Activated T-helper 2 cell treated with anti-CD3 and anti-CD28 coated beads, Interferon-gamma antibody, Interleukin-2, Interleukin-4, amounts not matched to agents 10 μg/mL and 5 μg/mL and 100 μg/mL, durations not matched to agents 14 hours and 24 hours and 36 hours (primary cell): ENCODE data around the gene BICD2. TPM values are rescaled to one million over a fixed set of nuclear protein-coding genes. Genes with fewer than 3 reads are reported as not detected.

Experiments used
- DNase-seq: peaks from one replicate; pipeline ENCODE4 v3.0.0; 2021; ENCODE audit warnings: low spot score
- H3K27ac Mint-ChIP-seq: one replicate; pipeline ENCODE4 v1.8.0; 2021; ENCODE audit warnings: mixed read lengths
- H3K27me3 Mint-ChIP-seq: one replicate; pipeline ENCODE4 v1.8.0; 2021; ENCODE audit warnings: low read depth, mixed read lengths
- H3K36me3 Mint-ChIP-seq: one replicate; pipeline ENCODE4 v1.8.0; 2021; ENCODE audit warnings: low read depth, mixed read lengths
- H3K4me1 Mint-ChIP-seq: one replicate; pipeline ENCODE4 v1.8.0; 2021; ENCODE audit warnings: low read depth, mixed read lengths
- H3K4me3 Mint-ChIP-seq: one replicate; pipeline ENCODE4 v1.8.0; 2021; ENCODE audit warnings: low read depth, mild to moderate bottlenecking, moderate library complexity, mixed read lengths
- H3K9me3 Mint-ChIP-seq: one replicate; pipeline ENCODE4 v1.8.0; 2021; ENCODE audit warnings: mixed read lengths
- intact Hi-C: fragments of 100-400 bp; cut with micrococcal nuclease; formaldehyde crosslinking; loops from one replicate; pipeline ENCODE4 v1.15.1; 2023
- total RNA-seq: library from RNA; stranded (reverse); gene quantifications from 2 replicates; pipeline ENCODE4 v1.2.3, GENCODE V29; 2022

Gene BICD2
- total RNA-seq, 1 donor from 2014 or later = 23.6 TPM

DNA sequence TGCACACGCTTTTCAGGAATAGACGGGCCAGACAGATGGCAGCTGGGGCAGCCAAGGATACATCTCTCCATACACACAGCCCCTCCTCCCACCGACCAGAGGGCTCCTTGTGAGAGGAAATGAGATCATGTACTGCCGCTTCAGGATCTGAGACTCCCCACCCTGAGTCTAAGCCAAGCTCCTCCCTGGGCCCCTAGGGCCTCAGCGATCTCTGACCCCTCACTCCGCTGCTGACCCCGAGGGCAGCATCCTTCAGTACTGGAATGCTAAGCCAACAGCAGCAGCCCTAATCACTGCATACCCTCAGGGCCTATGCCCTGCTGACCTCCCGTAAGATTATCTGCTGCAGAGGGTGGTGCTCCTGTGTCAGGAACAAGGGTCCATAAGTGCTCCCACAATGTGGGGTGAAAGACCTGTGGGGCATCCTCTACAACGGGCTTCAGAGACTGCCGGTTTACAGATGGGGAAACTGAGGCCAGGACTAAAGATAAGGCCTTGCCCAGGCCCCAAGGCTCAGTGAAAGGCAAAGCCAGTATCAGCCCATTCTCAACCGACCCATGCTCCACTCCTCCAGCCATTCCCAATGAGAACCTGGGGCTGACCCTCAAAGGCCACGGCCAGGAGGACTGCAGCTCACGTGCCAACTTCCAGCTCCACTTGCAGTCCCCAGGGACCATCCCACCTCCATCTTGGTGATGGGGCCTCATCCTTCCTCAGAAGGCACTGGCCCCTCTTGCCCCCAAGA lies 37.5 kb downstream of the BICD2 start:
- DNase-seq = no peak
- intact Hi-C loops = no loop called here
- Mint-ChIP-seq H3K36me3 (peaks cover 13% of the 10 kb centered on the region), H3K27me3 (no peaks in the 10 kb centered on the region), H3K4me1 (peaks cover 7% of the 10 kb centered on the region), H3K27ac (no peak overlapping the region), H3K9me3 (no peaks in the 10 kb centered on the region), H3K4me3 (no peak overlapping the region)

GRCh38 chr9:92726348-92726747 lies 38.3 kb downstream of the BICD2 start:
- DNase-seq = no peak
- H3K27ac Mint-ChIP-seq = no peak overlapping the region
- H3K4me3 Mint-ChIP-seq = no peak overlapping the region

DNA sequence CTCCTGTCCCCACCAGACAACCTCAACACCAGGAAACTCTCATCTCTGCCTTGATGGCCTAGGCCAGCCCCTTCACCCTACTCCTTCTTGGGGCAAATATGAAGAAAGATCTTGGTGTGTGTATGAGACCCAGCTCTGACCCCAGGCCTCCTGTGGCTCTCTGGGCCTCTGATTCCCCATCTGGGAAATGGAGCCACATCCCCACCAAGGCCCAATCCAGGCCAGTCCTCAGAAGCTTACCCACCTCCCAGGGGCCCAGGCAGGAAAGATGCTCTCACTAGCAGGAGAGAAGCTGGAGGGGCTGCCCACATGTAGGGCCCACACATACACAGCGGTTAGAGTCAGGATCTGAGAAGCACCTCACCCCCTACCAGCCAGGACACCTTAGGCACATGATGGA lies 38.9 kb downstream of the BICD2 start:
- peaks cover 16% of the 10 kb centered on the region for H3K36me3 Mint-ChIP-seq
- no peak for DNase-seq
- no peak overlapping the region for H3K27ac Mint-ChIP-seq
- no peaks in the 10 kb centered on the region for H3K9me3 Mint-ChIP-seq
- H3K27me3 Mint-ChIP-seq = no peaks in the 10 kb centered on the region
- H3K4me1 Mint-ChIP-seq = peaks cover 5% of the 10 kb centered on the region
- intact Hi-C loops = no loop called here
- H3K4me3 Mint-ChIP-seq = no peak overlapping the region

More at GRCh38 chr9:92726348-92726747, 38.3 kb downstream of the BICD2 start:
- Mint-ChIP-seq H3K36me3 (peaks cover 16% of the 10 kb centered on the region), H3K9me3 (no peaks in the 10 kb centered on the region), H3K4me1 (peaks cover 5% of the 10 kb centered on the region), H3K27me3 (no peaks in the 10 kb centered on the region)
- intact Hi-C loops = no loop called here

DNA sequence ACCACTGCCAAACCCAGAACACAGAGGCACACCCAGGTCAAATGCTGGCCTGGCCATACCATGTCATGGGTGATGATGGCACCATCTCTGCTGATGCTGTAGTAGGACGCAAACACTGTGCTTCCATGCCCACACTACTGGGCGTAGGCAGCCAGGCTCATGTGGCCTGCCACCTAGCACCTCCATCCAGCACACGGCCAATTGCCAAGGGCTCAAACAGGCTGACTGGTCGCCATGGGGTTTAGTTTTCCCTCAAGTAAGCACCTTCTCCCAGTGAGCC lies 39.4 kb downstream of the BICD2 start:
- H3K27ac Mint-ChIP-seq = no peak overlapping the region
- H3K27me3 Mint-ChIP-seq = no peaks in the 10 kb centered on the region
- intact Hi-C loops = no loop called here
- no peak overlapping the region for H3K4me3 Mint-ChIP-seq
- no peak for DNase-seq
- H3K9me3 Mint-ChIP-seq = no peaks in the 10 kb centered on the region
- H3K4me1 Mint-ChIP-seq = peaks cover 5% of the 10 kb centered on the region
- H3K36me3 Mint-ChIP-seq = peaks cover 21% of the 10 kb centered on the region

DNA sequence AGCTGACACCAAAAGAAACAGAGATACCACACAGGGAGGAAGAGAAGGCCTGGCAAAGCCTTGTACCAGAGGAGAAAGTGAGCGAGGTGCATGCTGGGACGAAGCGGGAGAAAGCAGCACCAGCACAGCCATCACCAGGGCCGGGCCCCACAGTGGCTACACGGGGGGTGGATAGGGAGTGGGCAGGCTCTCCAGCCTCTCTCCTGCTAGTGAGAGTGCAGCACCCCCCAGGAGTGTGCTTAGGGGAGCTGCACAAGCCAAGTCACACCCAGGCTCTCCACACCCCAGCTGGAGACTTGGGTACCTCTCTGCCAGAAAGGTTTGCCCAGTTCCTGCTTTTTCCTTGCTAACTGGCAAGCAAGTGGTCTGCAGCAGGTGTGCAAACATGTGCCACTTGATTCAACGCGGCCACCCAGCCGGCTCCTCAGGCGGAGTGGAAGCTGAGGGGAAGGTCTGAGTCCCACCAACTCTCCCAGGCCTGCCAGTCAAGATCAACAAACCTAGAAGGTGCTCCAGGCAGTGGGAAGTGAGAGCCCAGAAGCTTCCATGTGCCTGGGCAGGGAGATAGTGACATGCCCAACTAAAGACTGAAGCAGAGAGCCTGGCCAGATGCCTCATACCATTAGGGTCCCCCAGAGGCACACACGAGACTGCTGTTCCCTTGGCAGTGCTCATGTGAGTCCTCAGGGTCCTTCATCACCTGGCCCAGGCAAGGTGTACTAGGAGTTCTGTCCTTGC lies 39.9 kb downstream of the BICD2 start:
- no peaks in the 10 kb centered on the region for H3K9me3 Mint-ChIP-seq
- DNase-seq = no peak
- H3K4me3 Mint-ChIP-seq = no peak overlapping the region
- no peaks in the 10 kb centered on the region for H3K27me3 Mint-ChIP-seq
- H3K4me1 Mint-ChIP-seq = peaks cover 5% of the 10 kb centered on the region
- H3K36me3 Mint-ChIP-seq = peaks cover 25% of the 10 kb centered on the region
- intact Hi-C loops = no loop called here
- H3K27ac Mint-ChIP-seq = no peak overlapping the region

- Mint-ChIP-seq H3K27me3 (no peaks in the 10 kb centered on the region), H3K27ac (no peak overlapping the region), H3K4me3 (no peak overlapping the region), H3K9me3 (no peaks in the 10 kb centered on the region), H3K36me3 (peaks cover 31% of the 10 kb centered on the region), H3K4me1 (peaks cover 5% of the 10 kb centered on the region)
- intact Hi-C loops = no loop called here
- DNase-seq = no peak
Observed at GRCh38 chr9:92723801-92724323, 40.8 kb downstream of the BICD2 start.

- H3K27ac Mint-ChIP-seq = no peak overlapping the region
- peaks cover 5% of the 10 kb centered on the region for H3K4me1 Mint-ChIP-seq
- no peak for DNase-seq
- no peaks in the 10 kb centered on the region for H3K9me3 Mint-ChIP-seq
- no peaks in the 10 kb centered on the region for H3K27me3 Mint-ChIP-seq
- no peak overlapping the region for H3K4me3 Mint-ChIP-seq
- intact Hi-C loops = no loop called here
- H3K36me3 Mint-ChIP-seq = peaks cover 32% of the 10 kb centered on the region
Observed at GRCh38 chr9:92723299-92723625, 41.4 kb downstream of the BICD2 start.

DNA sequence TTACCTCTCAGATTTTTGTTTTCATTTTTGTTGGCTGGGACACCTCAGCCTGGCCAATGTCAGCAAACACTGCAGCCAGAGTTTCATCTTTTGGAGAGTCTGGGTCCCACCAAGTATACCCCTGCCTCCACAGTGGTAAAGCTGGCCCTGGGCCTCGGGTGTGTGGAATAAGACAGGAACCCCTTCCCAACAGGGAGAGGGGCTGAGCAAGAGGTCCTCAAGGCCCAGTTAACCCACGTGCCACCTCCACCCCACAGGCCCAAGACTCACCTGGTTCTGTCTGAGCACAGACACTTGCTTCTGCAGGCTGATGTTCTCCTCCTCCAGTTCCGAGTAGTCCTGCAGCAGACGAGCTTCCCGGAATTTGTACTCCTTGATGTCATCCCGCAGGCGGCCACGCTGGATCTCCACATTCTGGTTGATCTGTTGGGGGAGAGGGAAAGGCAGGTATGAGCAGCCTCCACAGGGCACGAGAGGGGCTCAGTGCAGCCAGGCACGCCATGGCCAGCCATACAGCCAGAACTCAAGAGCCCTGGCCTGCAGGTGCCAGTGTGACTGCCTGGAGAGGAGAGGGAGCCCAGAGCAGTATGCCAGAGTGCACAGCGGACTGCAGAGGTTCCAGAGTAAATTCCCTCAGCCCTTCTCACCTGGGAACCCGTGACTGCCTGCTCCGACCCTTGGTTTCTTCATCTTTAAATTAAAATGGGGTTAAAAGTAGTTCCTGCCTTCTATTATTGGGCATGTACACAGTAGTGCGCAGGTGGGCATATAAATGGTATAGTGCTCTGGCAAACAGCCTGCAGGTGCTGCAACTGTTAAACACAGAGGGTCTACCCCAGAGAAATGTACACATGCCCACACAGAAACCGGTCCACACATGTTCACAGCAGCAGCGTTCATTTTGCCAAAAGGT lies 42.0 kb downstream of the BICD2 start:
- intact Hi-C loops = no loop called here
- Mint-ChIP-seq H3K36me3 (peaks cover 27% of the 10 kb centered on the region), H3K9me3 (no peaks in the 10 kb centered on the region), H3K27me3 (no peaks in the 10 kb centered on the region), H3K4me3 (no peak overlapping the region), H3K4me1 (peaks cover 5% of the 10 kb centered on the region), H3K27ac (no peak overlapping the region)
- DNase-seq = no peak

GRCh38 chr9:92721548-92721947 lies 43.1 kb downstream of the BICD2 start:
- H3K4me3 Mint-ChIP-seq = no peak overlapping the region
- intact Hi-C loops = no loop called here
- H3K27ac Mint-ChIP-seq = no peak overlapping the region
- H3K27me3 Mint-ChIP-seq = no peaks in the 10 kb centered on the region
- peaks cover 24% of the 10 kb centered on the region for H3K36me3 Mint-ChIP-seq
- no peak for DNase-seq
- no peaks in the 10 kb centered on the region for H3K9me3 Mint-ChIP-seq
- H3K4me1 Mint-ChIP-seq = peaks cover 2% of the 10 kb centered on the region

DNA sequence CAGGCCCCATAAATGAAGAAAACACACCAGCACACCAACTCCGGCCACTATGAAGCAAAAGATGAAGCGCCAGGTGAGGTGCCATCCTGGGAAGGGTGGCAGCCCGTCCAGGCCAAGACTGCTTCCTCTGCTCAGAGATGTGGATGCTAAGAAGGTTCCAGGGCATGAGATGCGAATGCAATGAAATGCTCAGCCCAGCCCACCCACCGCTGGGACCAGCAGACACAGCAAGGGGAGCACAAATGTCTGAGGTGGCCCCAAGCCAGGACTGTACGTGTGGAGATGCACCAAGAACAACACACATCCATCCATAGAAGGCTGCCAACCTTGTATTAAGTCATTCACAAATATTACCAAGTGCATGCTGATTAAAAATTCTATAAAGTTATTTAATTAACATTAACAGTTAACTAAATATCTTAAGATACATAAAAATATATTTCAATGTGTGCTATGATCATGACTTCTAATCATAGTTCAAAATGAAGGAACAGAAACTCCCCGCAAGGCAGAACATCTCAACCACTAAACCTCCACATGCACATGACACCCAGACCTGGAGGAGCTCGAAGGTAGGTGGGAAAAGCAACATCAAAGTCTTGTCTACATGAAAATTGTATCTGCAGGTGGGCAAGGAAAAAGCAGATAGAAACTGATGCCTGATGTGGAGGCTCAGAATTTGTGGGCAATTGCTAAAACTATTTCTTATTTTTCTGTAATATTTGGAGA lies 43.7 kb downstream of the BICD2 start:
- Mint-ChIP-seq H3K27ac (no peak overlapping the region), H3K4me1 (peaks cover 2% of the 10 kb centered on the region), H3K27me3 (no peaks in the 10 kb centered on the region), H3K9me3 (no peaks in the 10 kb centered on the region), H3K36me3 (peaks cover 26% of the 10 kb centered on the region), H3K4me3 (no peak overlapping the region)
- intact Hi-C loops = no loop called here
- no peak for DNase-seq

DNA sequence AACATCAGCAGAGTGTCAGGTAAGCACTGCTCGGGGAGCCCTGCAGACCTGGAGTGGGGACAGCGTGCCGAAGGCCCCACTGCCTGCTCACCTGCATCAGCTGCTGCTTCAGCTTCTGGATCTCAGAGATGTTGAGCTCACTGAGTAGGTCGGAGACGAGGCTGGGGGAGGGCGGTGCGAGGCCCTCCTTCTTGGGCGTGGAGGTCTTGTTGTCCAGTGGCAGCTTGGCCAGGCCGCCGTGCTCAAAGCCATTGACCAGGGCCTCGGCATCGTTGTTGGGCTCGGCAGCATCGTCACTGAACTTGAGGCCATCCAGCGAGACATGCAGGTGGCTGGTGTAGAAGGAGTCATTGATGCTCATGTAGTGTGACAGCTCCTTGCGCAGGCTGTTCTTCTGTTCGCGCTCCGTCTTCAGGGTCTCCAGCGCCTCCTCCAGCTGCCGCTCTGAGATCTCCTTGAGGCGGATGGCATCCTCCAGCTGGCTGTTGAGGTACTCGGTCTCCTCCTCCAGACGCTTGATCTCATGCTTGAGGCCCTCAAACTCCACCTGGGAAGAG lies 44.3 kb downstream of the BICD2 start:
- peak; percentile 6 for DNase-seq
- no peaks in the 10 kb centered on the region for H3K27me3 Mint-ChIP-seq
- peaks cover 2% of the 10 kb centered on the region for H3K4me1 Mint-ChIP-seq
- no peaks in the 10 kb centered on the region for H3K9me3 Mint-ChIP-seq
- H3K27ac Mint-ChIP-seq = no peak overlapping the region
- no peak overlapping the region for H3K4me3 Mint-ChIP-seq
- intact Hi-C loops = no loop called here
- peaks cover 32% of the 10 kb centered on the region for H3K36me3 Mint-ChIP-seq

GRCh38 chr9:92719028-92719647 lies 45.5 kb downstream of the BICD2 start:
- no peaks in the 10 kb centered on the region for H3K27me3 Mint-ChIP-seq
- intact Hi-C loops = no loop called here
- no peak overlapping the region for H3K27ac Mint-ChIP-seq
- peaks cover 39% of the 10 kb centered on the region for H3K36me3 Mint-ChIP-seq
- no peak overlapping the region for H3K4me3 Mint-ChIP-seq
- no peaks in the 10 kb centered on the region for H3K9me3 Mint-ChIP-seq
- DNase-seq = peak; percentile 7
- peaks cover 2% of the 10 kb centered on the region for H3K4me1 Mint-ChIP-seq
